ENCODE results near the gene SCAF4.

GRCh38 chr21:31711326-31711725, 20.6 kb downstream of the SCAF4 start:
- TF ChIP-seq CTCF (IDR thresholded peaks at IDR 0.05): no peak
- TF ChIP-seq EZH2phosphoT487 (IDR thresholded peaks at IDR 0.05): no peak
- no peak for TF ChIP-seq EZH2 (IDR thresholded peaks at IDR 0.05)
